H9 (cell line): Measurements from ENCODE around the gene SLC7A14. TPM values are rescaled to one million over a fixed set of nuclear protein-coding genes. Genes with fewer than 3 reads are reported as not detected.

ENCODE experiments used
- DNase-seq: peaks from one replicate; pipeline ENCODE4 v3.0.0-alpha.2; 2017
- H2AFZ ChIP-seq: one replicate; pipeline ENCODE4 v1.6.1; 2013; ENCODE audit warnings: mild to moderate bottlenecking, low read length, control low read depth, moderate library complexity
- H2AK5ac ChIP-seq: 2 replicates; pipeline ENCODE4 v1.6.1; 2013; ENCODE audit warnings: low read length, control low read depth, mixed read lengths; ENCODE audit not compliant: insufficient read length
- H2BK120ac ChIP-seq: one replicate; pipeline ENCODE4 v1.6.1; 2013; ENCODE audit warnings: low read depth, mild to moderate bottlenecking, low read length, control low read depth, inconsistent platforms; ENCODE audit not compliant: poor library complexity, severe bottlenecking
- H2BK12ac ChIP-seq: 2 replicates; pipeline ENCODE4 v1.6.1; 2013; ENCODE audit warnings: low read length, control low read depth, mixed read lengths, low read depth; ENCODE audit not compliant: insufficient read length
- H2BK15ac ChIP-seq: 2 replicates; pipeline ENCODE4 v1.6.1; 2013; ENCODE audit warnings: low read depth, low read length, control low read depth
- H2BK20ac ChIP-seq: one replicate; pipeline ENCODE4 v1.6.1; 2013; ENCODE audit warnings: low read depth, mild to moderate bottlenecking, low read length, control low read depth, inconsistent platforms; ENCODE audit not compliant: poor library complexity, severe bottlenecking
- H2BK5ac ChIP-seq: 2 replicates; pipeline ENCODE4 v1.6.1; 2013; ENCODE audit warnings: low read length, control low read depth, mixed read lengths; ENCODE audit not compliant: insufficient read length
- H3K14ac ChIP-seq: 2 replicates; pipeline ENCODE4 v1.6.1; 2013; ENCODE audit warnings: low read length, control low read depth; ENCODE audit not compliant: insufficient read depth
- H3K18ac ChIP-seq: 2 replicates; pipeline ENCODE4 v1.6.1; 2013; ENCODE audit warnings: low read depth, mild to moderate bottlenecking, mixed read lengths, low read length, control low read depth; ENCODE audit not compliant: insufficient read length
- H3K23ac ChIP-seq: 2 replicates; pipeline ENCODE4 v1.6.1; 2013; ENCODE audit warnings: low read length, control low read depth, mixed read lengths, low read depth; ENCODE audit not compliant: insufficient read length
- H3K23me2 ChIP-seq: 2 replicates; pipeline ENCODE4 v1.6.1; 2013; ENCODE audit warnings: low read depth, mild to moderate bottlenecking, mixed read lengths, low read length, control low read depth; ENCODE audit not compliant: insufficient read length, poor library complexity, severe bottlenecking
- H3K27ac ChIP-seq: 2 replicates; pipeline ENCODE4 v1.5.1; 2013; ENCODE audit warnings: low read length, control low read depth, mixed read lengths, low read depth; ENCODE audit not compliant: insufficient read length
- H3K27me3 ChIP-seq: 2 replicates; pipeline ENCODE4 v1.6.1; 2013; ENCODE audit warnings: low read length, control low read depth, inconsistent platforms; ENCODE audit not compliant: insufficient read depth
- H3K4ac ChIP-seq: 2 replicates; pipeline ENCODE4 v1.6.1; 2013; ENCODE audit warnings: low read depth, mild to moderate bottlenecking, control low read depth, inconsistent platforms, low read length, moderate library complexity
- H3K4me1 ChIP-seq: 2 replicates; pipeline ENCODE4 v1.6.1; 2013; ENCODE audit warnings: low read length, control low read depth, inconsistent platforms; ENCODE audit not compliant: insufficient read depth
- H3K4me2 ChIP-seq: 2 replicates; pipeline ENCODE4 v1.6.1; 2013; ENCODE audit warnings: low read length, control low read depth, mixed read lengths; ENCODE audit not compliant: insufficient read length, insufficient read depth
- H3K56ac ChIP-seq: 2 replicates; pipeline ENCODE4 v1.6.1; 2013; ENCODE audit warnings: low read depth, mild to moderate bottlenecking, mixed read lengths, low read length, control low read depth; ENCODE audit not compliant: insufficient read length
- H3K79me1 ChIP-seq: 2 replicates; pipeline ENCODE4 v1.6.1; 2013; ENCODE audit warnings: low read depth, mild to moderate bottlenecking, moderate library complexity, low read length, control low read depth, inconsistent platforms; ENCODE audit not compliant: insufficient read depth, poor library complexity, severe bottlenecking
- H3K79me2 ChIP-seq: 2 replicates; pipeline ENCODE4 v1.6.1; 2013; ENCODE audit warnings: low read length, control low read depth, inconsistent platforms; ENCODE audit not compliant: insufficient read depth
- H3K9ac ChIP-seq: 2 replicates; pipeline ENCODE4 v1.6.1; 2013; ENCODE audit warnings: low read length, control low read depth, mixed read lengths; ENCODE audit not compliant: insufficient read length; ENCODE audit errors: extremely low read depth
- H3K9me3 ChIP-seq: one replicate; pipeline ENCODE4 v1.6.1; 2013; ENCODE audit warnings: low read depth, low read length, inconsistent platforms; ENCODE audit not compliant: control insufficient read depth
- H3T11ph ChIP-seq: one replicate; pipeline ENCODE4 v1.6.1; 2013; ENCODE audit warnings: mild to moderate bottlenecking, low read length, control low read depth, inconsistent platforms
- H4K20me1 ChIP-seq: one replicate; pipeline ENCODE4 v1.6.1; 2013; ENCODE audit not compliant: control insufficient read depth, insufficient read length, insufficient read depth
- H4K5ac ChIP-seq: 2 replicates; pipeline ENCODE4 v1.6.1; 2013; ENCODE audit warnings: low read depth, mild to moderate bottlenecking, mixed read lengths, low read length, control low read depth; ENCODE audit not compliant: insufficient read length
- H4K8ac ChIP-seq: replicated peaks from 2 replicates; pipeline ENCODE4 v1.6.1; 2013; ENCODE audit warnings: low read length, control low read depth, mixed read lengths, low read depth; ENCODE audit not compliant: insufficient read length
- H4K91ac ChIP-seq: 2 replicates; pipeline ENCODE4 v1.6.1; 2013; ENCODE audit warnings: low read depth, mild to moderate bottlenecking, moderate library complexity, mixed read lengths, low read length, control low read depth; ENCODE audit not compliant: insufficient read length
- H3K27ac Mint-ChIP-seq, 3 experiments: 2 replicates in 2 of 3; 3 replicates in 1 of 3; pipeline ENCODE4 v1.8.0; 2020 to 2021; ENCODE audit warnings: mixed read lengths in 3 of 3, mild to moderate bottlenecking in 1 of 3, moderate library complexity in 1 of 3
- H3K27me3 Mint-ChIP-seq: 2 replicates; pipeline ENCODE4 v1.8.0; 2021; ENCODE audit warnings: low read depth, mild to moderate bottlenecking, moderate library complexity, mixed read lengths
- H3K36me3 Mint-ChIP-seq, 3 experiments: 2 replicates in 2 of 3; 3 replicates in 1 of 3; pipeline ENCODE4 v1.8.0; 2020 to 2021; ENCODE audit warnings: low read depth in 3 of 3, mixed read lengths in 3 of 3; ENCODE audit not compliant: insufficient read depth in 1 of 3
- H3K4me1 Mint-ChIP-seq, 2 experiments: 2 replicates each; pipeline ENCODE4 v1.8.0; 2020; ENCODE audit warnings: mixed read lengths in 2 of 2
- H3K4me3 Mint-ChIP-seq, 2 experiments: 2 replicates in 1 of 2; 3 replicates in 1 of 2; pipeline ENCODE4 v1.8.0; 2020 to 2021; ENCODE audit warnings: mild to moderate bottlenecking in 2 of 2, mixed read lengths in 2 of 2, moderate library complexity in 1 of 2
- H3K9me3 Mint-ChIP-seq, 2 experiments: 2 replicates in 1 of 2; 3 replicates in 1 of 2; pipeline ENCODE4 v1.8.0; 2020; ENCODE audit warnings: mild to moderate bottlenecking in 2 of 2, mixed read lengths in 2 of 2, moderate library complexity in 1 of 2
- WGBS: extraction: QIAGEN DNeasy Blood & Tissue Kit; methylation state at CpG from one replicate; pipeline ENCODE4 v1.1.7; 2013; ENCODE audit warnings: missing lambda C conversion rate, low lambda C conversion rate, mixed read lengths; ENCODE audit not compliant: insufficient read length; ENCODE audit errors: extremely low coverage; 5-methylcytosine and 5-hydroxymethylcytosine counted together
- total RNA-seq: library from RNA; stranded (reverse); gene quantifications from 2 replicates; pipeline ENCODE4 v1.2.1, GENCODE V29; 2021
- TF ChIP-seq, protein P1 (sequence below): fragments of 200-600 bp; sonication (generic); conservative IDR thresholded peaks from 3 replicates; pipeline ENCODE4 v1.8.0; 2021; ENCODE audit warnings: antibody characterized with exemption, mild to moderate bottlenecking

Gene SLC7A14
- total RNA-seq, 1 experiment from 2014 or later: 0.42 TPM

DNA sequence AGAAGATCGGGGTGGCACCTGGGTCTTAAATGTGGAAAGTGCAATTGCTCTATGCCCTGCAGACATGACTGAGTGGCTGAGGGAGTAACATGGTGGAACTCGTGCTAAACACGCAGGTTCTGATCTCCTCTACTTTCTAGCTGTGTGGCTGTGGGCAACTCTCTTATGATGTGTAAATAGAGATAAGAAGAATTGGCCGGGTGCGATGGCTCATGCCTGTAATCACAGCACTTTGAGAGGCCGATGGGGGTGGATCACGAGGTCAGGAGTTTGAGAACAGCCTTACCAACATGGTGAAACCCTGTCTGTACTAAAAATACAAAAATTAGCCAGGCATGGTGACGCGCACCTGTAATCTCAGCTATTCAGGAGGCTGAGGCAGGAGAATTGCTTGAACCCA lies 99.5 kb downstream of the SLC7A14 start:
- H3K56ac ChIP-seq: no peak overlapping the region
- H2BK5ac ChIP-seq: no peak overlapping the region
- no peaks in the 10 kb centered on the region for H3K79me1 ChIP-seq
- H4K5ac ChIP-seq: no peak overlapping the region
- no peak for DNase-seq
- no peak overlapping the region for H3K27ac ChIP-seq
- no peak overlapping the region for H2BK120ac ChIP-seq
- TF ChIP-seq, protein P1, sequence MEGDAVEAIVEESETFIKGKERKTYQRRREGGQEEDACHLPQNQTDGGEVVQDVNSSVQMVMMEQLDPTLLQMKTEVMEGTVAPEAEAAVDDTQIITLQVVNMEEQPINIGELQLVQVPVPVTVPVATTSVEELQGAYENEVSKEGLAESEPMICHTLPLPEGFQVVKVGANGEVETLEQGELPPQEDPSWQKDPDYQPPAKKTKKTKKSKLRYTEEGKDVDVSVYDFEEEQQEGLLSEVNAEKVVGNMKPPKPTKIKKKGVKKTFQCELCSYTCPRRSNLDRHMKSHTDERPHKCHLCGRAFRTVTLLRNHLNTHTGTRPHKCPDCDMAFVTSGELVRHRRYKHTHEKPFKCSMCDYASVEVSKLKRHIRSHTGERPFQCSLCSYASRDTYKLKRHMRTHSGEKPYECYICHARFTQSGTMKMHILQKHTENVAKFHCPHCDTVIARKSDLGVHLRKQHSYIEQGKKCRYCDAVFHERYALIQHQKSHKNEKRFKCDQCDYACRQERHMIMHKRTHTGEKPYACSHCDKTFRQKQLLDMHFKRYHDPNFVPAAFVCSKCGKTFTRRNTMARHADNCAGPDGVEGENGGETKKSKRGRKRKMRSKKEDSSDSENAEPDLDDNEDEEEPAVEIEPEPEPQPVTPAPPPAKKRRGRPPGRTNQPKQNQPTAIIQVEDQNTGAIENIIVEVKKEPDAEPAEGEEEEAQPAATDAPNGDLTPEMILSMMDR: no peak
- Mint-ChIP-seq H3K27ac (no peak overlapping the region), H3K9me3 (peaks cover 0 to 2% of the 10 kb centered on the region in 2 experiments; a peak in 1 of 5 replicates), H3K4me3 (no peak overlapping the region), H3K27me3 (no peaks in the 10 kb centered on the region; the same call in 1 of the 2 replicates), H3K36me3 (peaks cover 0 to 4% (median 0%) of the 10 kb centered on the region in 3 experiments; a peak in 1 of 7 replicates), H3K4me1 (peaks cover 21 to 24% of the 10 kb centered on the region in 2 experiments)
- H3K14ac ChIP-seq: no peak overlapping the region
- H4K91ac ChIP-seq: no peak overlapping the region
- H4K20me1 ChIP-seq: no peaks in the 10 kb centered on the region
- H2BK12ac ChIP-seq: no peak overlapping the region
- no peak overlapping the region for H4K8ac ChIP-seq
- no peaks in the 10 kb centered on the region for H3K79me2 ChIP-seq
- H2BK15ac ChIP-seq: no peak overlapping the region
- no peak overlapping the region for H3T11ph ChIP-seq
- H3K9ac ChIP-seq: no peak overlapping the region
- no peak overlapping the region for H2AK5ac ChIP-seq
- WGBS: no CpG with 5 or more reads among the region's 9 CpGs
- H3K4ac ChIP-seq: no peak overlapping the region
- H3K4me1 ChIP-seq: peaks cover 4% of the 10 kb centered on the region; the same call in 1 of the 2 replicates
- H3K9me3 ChIP-seq: no peaks in the 10 kb centered on the region
- H3K23me2 ChIP-seq: no peaks in the 10 kb centered on the region
- no peak overlapping the region for H3K4me2 ChIP-seq
- H2AFZ ChIP-seq: no peak overlapping the region
- H2BK20ac ChIP-seq: no peak overlapping the region
- no peaks in the 10 kb centered on the region for H3K27me3 ChIP-seq
- no peak overlapping the region for H3K18ac ChIP-seq
- no peak overlapping the region for H3K23ac ChIP-seq
